Measurements from ENCODE around the gene EHMT1. TPM values are rescaled to one million over a fixed set of nuclear protein-coding genes. Genes with fewer than 3 reads are reported as not detected.

Gene EHMT1
- total RNA-seq, 4 donors from 2014 or later: 38.6 to 77.8 (median 54.3) TPM

- no peaks in the 10 kb centered on the region for H3K27me3 ChIP-seq
- in situ Hi-C loops (cut with MboI; ENCODE audit: low sequenced_read_pairs in 4 of 4) (no loop called here), intact Hi-C loops (cut with DNase I; ENCODE audit: low total_unique reads) (no loop called here)
- H3K36me3 ChIP-seq: no peaks in the 10 kb centered on the region
- TF ChIP-seq CTCF (IDR thresholded peaks at IDR 0.05 in 4 of 5, conservative IDR thresholded peaks at IDR 0.05 in 1 of 5) (no peak), POLR2A (IDR thresholded peaks at IDR 0.05) (no peak)
- DNase-seq (no peak), ATAC-seq (no peak)
- H3K9me3 ChIP-seq: no peaks in the 10 kb centered on the region
- peaks cover 8 to 15% of the 10 kb centered on the region in 2 donors for H3K4me1 ChIP-seq
- no peak overlapping the region for H3K27ac ChIP-seq
- H3K4me3 ChIP-seq: no peak overlapping the region
These were observed 79.0 kb downstream of the EHMT1 start for GRCh38 chr9:137697832-137698231.

- H3K36me3 ChIP-seq: no peaks in the 10 kb centered on the region
These were observed 82.1 kb downstream of the EHMT1 start for GRCh38 chr9:137700911-137701310.

GRCh38 chr9:137702615-137703379 is 84.0 kb downstream of the EHMT1 start:
- Histone ChIP-seq H3K36me3 (no peaks in the 10 kb centered on the region), H3K4me1 (peaks cover 4 to 9% of the 10 kb centered on the region in 2 donors), H3K4me3 (no peak overlapping the region), H3K27me3 (no peaks in the 10 kb centered on the region), H3K27ac (no peak overlapping the region), H3K9me3 (no peaks in the 10 kb centered on the region)
- intact Hi-C loops (cut with DNase I; ENCODE audit: low total_unique reads) (no loop called here), in situ Hi-C loops (cut with MboI; ENCODE audit: low sequenced_read_pairs in 4 of 4) (no loop called here)
- TF ChIP-seq POLR2A (IDR thresholded peaks at IDR 0.05): no peak
- no peak for TF ChIP-seq CTCF (IDR thresholded peaks at IDR 0.05 in 4 of 5, conservative IDR thresholded peaks at IDR 0.05 in 1 of 5)
- ATAC-seq (no peak), DNase-seq (no peak)

More at GRCh38 chr9:137700911-137701310, 82.1 kb downstream of the EHMT1 start:
- TF ChIP-seq POLR2A (IDR thresholded peaks at IDR 0.05) (no peak), CTCF (IDR thresholded peaks at IDR 0.05 in 4 of 5, conservative IDR thresholded peaks at IDR 0.05 in 1 of 5) (no peak)
- Histone ChIP-seq H3K4me1 (peaks cover 4 to 5% of the 10 kb centered on the region in 2 donors), H3K4me3 (no peak overlapping the region), H3K27ac (no peak overlapping the region), H3K9me3 (no peaks in the 10 kb centered on the region), H3K27me3 (no peaks in the 10 kb centered on the region)
- DNase-seq (no peak), ATAC-seq (no peak)
- in situ Hi-C loops (cut with MboI; ENCODE audit: low sequenced_read_pairs in 4 of 4): no loop called here
- intact Hi-C loops (cut with DNase I; ENCODE audit: low total_unique reads): no loop called here

GRCh38 chr9:137703842-137704508 is 85.2 kb downstream of the EHMT1 start:
- TF ChIP-seq CTCF (IDR thresholded peaks at IDR 0.05 in 4 of 5, conservative IDR thresholded peaks at IDR 0.05 in 1 of 5): no peak
- no peak for TF ChIP-seq POLR2A (IDR thresholded peaks at IDR 0.05)
- no peaks in the 10 kb centered on the region for H3K36me3 ChIP-seq
- H3K4me1 ChIP-seq: peaks cover 10 to 21% of the 10 kb centered on the region in 2 donors
- no peaks in the 10 kb centered on the region for H3K9me3 ChIP-seq
- H3K4me3 ChIP-seq: no peak overlapping the region
- in situ Hi-C loops (cut with MboI; ENCODE audit: low sequenced_read_pairs in 4 of 4): no loop called here
- ATAC-seq: no peak
- H3K27me3 ChIP-seq: no peaks in the 10 kb centered on the region
- intact Hi-C loops (cut with DNase I; ENCODE audit: low total_unique reads): no loop called here
- H3K27ac ChIP-seq: no peak overlapping the region
- no peak for DNase-seq
